ENCODE measurements around the gene HOXB1.
A peak's percentile ranks its signal among the peaks of the same experiment; 100 is the strongest.

The HOXB1 gene

GRCh38 chr17:48530887-48531272 is at the start of gene HOXB1:
TSS of gene HOXB1 (minus strand) at chr17:48531011. CDS start at chr17:48530904, 107 bp downstream.
- no peak for DNase-seq

DNA sequence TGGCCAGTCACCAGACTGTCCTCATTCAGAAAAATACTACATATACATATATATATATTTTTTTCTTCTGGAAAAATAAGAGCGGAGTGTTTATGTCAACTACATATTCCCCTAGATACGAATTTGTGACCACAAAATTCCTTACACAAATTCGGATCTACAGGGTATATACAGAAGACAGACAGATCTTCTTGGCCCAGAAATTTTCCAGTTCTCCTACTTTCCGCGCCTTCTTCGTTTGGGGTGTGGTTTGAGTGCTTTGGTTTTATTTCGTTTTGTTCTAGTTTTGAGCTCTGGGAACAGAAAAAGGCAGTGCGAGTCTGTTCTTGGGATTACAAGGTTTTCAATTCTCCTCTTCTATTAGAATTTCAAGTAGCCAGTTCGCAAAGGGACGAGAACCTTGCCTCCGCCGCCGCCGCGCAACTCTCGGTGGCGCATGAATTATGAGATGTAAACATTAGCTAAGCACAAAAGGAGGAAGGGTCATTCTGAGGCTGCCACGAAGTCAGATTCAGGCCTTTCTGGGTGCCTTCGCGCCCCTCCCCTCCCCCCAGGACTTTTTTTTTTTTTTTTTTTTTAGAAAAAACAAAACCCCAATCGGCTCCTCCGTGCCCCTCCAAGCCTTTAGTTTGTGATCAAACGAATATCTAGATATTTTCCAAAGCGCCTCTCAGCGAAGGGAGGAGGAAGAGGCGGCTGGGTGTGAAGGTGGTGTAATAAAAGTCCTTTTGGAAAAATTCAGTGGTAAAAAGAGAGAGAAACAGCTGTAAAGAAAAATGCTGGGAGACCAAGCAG is 49.1 kb upstream of the HOXB1 start:
- DNase-seq = no peak

DNA sequence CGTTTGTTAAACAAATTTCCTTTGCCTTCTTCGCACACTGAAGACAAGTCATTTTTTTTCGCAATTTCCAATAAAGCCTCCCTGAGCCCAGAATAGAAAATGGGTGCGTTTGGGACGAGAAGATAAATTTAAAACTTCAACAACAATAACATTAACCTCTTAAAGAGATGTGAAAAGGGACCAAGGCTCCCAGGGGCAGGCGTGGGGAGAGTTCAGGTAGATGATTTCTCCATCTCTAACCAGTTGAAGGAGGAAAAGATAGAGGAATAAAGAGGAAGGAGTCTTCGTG is 48.6 kb upstream of the HOXB1 start:
- no peak for DNase-seq

DNA sequence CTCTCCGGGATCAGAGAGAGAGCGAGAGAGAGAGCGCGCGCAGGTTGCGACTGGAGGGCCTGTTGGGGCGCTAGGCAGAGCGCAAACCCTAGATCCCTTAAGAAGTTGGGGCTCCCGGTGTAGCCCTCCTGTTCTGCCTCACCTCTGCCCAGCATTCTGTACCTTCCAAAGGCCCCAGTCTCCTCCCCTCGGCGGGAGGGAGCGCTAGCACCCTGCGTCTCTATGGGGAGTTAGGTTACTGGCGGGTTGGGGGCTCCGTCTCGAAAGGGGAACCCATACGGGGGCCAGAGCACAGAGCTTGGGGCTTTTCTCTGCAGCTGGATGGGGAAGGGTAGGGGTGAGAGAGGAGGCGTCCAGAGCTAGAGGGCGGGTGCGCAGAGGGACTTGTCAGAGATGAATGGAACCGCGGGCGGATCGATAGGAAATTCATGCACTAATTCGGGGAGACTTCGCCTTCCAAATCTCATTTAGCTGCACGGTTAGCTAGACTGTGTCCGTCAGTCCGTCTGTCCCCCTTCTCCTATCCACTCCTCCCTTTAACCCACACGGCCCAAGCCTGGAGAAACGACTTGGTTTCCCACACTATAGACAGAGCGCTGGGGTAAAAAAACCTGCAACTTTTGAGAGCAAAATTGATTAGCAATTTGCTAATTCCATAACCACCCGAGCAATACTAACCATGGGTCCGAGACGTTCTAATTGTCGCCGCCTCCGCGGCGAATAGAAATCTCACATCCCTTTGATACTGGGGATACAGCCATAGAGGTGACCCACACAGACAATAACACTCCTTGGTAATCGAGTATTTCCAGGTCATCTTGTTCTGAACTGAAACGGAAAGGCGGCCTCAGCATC is 48.0 kb upstream of the HOXB1 start:
- DNase-seq = no peak

GRCh38 chr17:48577946-48578615 is 47.3 kb upstream of the HOXB1 start, which contains the start of gene HOXB4:
TSS of gene HOXB4 (minus strand) at chr17:48578350. CDS start at chr17:48578319, 31 bp downstream.
- DNase-seq = peak; percentile 60

DNA sequence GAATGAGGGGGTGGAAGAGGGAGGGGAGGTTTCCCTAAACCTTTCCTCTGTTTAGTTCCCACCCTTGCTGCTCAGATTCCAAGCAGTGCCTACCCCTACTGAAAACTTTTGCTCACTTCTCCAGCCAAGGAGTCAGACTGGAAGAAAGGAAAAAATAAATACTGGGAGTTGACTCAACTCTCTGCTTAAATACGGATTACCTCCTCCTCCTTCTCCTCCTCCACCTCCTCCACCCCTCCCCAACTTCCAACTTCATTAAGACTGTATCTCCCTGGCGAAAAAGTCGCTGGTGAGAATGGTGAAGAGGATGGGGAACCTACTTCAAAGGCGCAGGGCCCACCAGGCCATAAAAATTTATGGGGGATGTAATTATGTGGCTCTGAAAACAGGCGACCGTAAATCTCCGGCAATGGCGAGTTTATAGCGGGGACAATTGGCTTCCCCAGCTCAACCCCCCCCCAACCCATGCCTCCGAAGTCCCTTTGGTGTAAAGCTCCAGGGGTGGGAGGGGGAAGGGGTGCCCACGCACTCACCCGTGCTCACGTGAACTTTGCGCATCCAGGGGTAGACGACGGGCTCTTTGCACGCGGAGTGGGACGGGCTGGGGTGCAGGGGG is 46.6 kb upstream of the HOXB1 start:
- DNase-seq = no peak

- no peak for DNase-seq
These were observed 45.9 kb upstream of the HOXB1 start for GRCh38 chr17:48576479-48577309.

DNA sequence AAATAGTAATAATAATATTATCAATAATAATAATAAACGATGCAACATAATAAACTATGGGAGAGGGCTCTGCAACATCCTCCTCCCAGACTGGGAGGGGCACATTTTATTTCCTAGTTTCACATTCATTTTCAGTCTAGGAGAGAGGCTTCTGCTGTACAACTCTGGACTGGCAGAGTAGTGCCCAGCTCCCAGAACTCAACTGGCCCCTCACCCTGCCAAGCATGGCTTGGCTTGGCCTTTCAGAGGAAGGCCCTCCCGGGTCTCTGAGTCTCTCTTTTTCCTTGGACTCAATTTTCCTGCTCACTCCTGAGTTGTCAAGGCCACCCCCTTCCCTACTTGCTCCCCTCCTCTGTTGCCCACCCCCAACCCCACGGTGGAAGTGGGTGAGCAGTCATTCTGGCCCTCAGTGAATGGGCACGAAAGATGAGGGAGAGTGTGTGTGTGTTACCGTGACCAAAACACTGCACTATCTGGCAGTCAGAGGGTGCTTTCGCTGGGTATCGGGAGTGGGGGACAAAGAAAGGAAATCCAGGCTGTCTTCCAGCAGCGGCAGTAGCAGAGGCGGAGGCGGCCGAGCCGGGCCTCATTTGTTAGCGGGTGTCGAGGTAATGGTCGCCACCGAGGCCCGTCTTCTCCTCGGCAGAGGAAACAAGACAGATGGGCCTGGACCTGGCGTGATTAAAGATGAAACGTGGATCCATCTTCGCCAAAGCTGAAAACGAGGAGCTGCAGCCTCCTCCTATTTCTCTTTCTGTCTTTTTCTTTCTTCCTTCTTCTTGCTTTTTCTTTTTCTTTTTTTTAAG is 45.1 kb upstream of the HOXB1 start:
- DNase-seq = no peak

GRCh38 chr17:48575066-48575582 is 44.3 kb upstream of the HOXB1 start:
- no peak for DNase-seq

GRCh38 chr17:48574505-48575065 is 43.8 kb upstream of the HOXB1 start:
- no peak for DNase-seq

- DNase-seq = no peak
These were observed 41.1 kb upstream of the HOXB1 start for GRCh38 chr17:48571826-48572417.

DNA sequence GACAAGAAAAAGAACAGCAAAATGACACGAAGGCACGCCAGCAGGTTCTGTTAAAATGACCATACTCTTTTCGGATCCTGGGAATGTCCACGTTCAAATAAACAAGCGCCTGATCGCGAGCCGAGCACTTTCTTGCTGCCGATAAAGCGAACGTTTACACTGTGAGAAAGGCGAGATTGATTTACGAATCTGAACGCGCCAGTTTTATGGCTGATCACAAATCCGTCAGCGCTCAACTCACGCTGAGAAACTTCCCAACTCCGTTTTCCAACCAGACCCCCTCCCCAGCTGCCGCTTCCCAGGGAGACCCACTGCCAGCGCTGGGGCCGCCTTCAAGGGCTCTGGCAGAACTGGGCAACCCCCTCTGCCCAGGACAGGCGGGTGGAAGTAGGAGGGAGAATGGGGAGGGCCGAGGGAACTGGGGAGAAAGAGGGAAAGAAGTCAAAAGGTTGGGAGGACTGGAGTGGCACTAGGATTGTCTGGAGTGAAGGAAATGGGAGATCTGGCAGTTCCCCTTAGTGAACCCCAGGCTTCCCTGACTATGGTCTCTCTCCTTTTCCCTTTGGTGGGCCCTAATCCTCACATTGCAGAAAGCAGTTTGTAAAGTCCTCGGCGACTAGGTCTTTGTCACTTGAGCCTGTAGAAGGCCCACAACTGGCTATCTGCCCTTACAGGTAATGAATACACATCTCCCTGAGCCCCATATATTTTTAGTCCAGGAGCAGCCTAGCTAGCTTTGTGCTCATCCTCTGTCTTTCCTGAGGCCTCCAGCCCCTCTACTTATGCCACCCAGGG is 40.4 kb upstream of the HOXB1 start:
- no peak for DNase-seq

DNA sequence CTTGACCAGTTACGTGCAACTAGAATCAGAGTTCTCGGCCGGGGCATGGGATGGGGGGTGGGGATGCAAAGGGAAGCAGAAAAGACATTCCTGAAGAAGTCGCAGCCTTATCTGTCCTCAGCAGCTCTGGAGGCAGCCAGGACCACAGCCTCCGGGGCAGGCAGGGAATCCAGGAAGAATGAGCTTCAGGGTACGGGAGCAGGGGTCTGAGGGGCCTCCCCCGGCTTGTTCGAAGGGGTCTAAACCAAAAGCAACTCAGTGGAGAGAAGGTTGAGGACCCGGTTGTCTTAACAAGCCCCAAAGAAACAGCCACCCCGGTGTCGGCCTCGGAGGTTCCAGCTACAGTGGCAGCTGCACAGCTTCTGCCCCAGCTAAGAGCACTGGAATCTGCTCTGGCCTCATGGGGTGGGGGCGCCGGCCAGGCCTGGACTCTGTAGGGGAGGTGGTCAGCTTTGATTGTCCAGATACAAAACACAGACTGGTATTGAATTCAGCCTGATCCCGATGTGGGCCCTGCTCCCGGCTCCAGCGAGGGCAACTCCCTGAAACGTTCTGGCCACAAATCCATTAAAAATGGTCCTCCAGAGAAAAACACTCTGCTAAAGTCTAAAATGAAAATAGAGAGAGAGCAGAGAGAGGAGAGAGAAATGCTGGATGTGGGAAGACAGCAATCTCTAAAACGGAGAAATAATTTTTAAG is 39.7 kb upstream of the HOXB1 start:
- no peak for DNase-seq

GRCh38 chr17:48569674-48570324 is 39.0 kb upstream of the HOXB1 start:
- no peak for DNase-seq

DNA sequence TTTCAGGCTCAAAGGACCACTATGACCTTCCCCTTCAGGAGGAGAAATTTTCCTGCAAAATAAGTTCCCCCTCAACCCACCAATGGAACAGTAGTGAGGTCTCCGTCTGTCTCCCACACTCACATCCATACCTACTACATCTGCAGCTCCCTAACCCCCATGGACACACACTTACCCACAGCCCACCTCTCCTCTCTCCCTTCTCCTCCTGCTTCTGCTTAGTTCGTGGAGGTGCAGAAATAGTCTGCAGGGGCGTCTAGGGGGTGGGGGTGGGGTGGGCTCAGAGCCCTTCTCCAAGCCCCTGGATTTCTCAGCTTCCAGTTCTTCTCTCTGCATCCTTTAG is 38.4 kb upstream of the HOXB1 start:
- DNase-seq = no peak

DNA sequence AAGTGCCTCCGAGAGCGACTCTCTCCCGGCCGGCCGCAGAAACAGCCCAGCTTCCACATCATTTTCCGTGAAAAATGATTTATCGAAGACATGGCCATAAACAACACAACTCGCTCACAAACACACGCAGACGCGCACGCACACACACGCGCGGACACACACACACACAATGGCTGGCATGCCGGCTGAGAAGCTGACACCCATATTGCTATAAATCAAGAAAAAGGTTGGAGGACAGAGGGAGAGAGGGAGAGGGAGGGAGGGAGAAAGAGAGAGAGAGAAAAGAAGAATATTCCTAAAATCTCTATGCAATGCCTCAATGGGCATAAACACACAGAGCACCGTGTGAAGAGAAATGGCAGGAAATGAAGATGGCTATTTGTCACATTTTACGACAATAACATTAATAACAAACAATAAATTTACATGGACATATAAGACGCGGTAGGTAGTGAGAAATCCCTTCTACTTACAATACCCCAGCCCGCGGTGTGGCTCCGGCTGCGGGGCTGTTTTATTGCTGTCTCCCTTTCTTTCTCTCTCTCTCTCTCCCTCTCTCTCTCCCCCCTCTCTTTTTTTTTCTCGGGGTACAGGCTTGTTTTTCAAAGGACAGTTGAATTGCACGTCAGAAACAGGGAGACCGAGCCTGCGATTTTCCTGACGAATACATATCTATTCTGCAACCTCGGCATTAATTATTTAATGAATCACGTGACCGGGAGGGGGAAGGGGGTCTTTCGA is 37.9 kb upstream of the HOXB1 start:
- no peak for DNase-seq

GRCh38 chr17:48567646-48568354 is 37.0 kb upstream of the HOXB1 start:
- no peak for DNase-seq
